ENCODE data around the gene OSBPL9.

GRCh38 chr1:51691920-51692319 is 75.0 kb downstream of the OSBPL9 start:
- TF ChIP-seq POLR2A (IDR thresholded peaks at IDR 0.05) (no peak), CTCF (IDR thresholded peaks at IDR 0.05) (no peak)
